Measurements from ENCODE around the gene NUDT2. TPM values are rescaled to one million over a fixed set of nuclear protein-coding genes. Genes with fewer than 3 reads are reported as not detected.
A peak's percentile ranks its signal among the peaks of the same experiment; 100 is the strongest.

NUDT2 gene
- total RNA-seq, 2 experiments from 2014 or later = 23.8 to 28.0 TPM

DNA sequence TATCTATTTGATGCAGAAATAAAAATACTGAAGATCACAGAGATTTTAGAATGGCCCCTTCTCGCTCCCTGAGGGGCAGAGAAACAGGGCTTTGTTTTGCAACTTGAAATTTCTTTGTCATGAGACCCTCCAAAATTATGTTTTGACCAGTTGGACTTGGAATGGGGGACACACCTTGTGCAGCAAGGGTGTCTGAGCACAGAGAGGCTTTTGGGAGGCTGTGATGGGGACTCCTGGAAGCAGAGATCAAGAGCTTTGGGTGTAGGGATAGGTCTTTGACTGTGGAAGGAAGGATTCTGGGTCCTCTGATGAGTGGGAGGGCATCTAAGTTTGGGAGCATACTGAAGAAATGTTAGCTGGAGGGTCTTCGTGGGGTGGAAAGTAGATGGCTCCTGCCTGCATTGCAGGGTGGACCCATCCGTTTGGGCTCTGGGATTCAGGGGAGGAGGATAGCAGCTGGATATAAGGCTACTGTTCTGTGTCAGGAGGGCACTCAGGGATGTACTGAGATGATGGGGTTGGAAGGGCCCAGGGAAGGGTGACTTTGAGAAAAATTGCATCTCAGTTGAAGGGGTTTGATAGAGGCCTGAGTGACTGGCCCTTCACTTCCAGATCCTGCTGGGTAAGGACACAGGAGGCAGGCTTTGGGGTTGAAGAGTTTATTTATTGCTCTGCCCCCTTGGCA is 49.1 kb downstream of the NUDT2 start:
- ChIA-PET CTCF (ENCODE audit: unreplicated experiment) (interaction anchor here (0.5 to 1.0 kb wide), 3 partner anchors 35 to 48 kb away, joined by 3 to 6 read pairs (median 3); no protein-coding TSS in a partner anchor), POLR2A (interaction anchor here (1.0 to 1.3 kb wide), 2 partner anchors 46 to 233 kb away, joined by 3 to 4 read pairs; no protein-coding TSS in a partner anchor)
- H3K9me3 ChIP-seq (ENCODE audit: low read length) = no peaks in the 10 kb centered on the region
- H3K79me2 ChIP-seq (ENCODE audit: insufficient read depth, low read depth, low read length) = no peaks in the 10 kb centered on the region
- no peak overlapping the region for H2AFZ ChIP-seq (ENCODE audit: low read length)
- H3K4me1 ChIP-seq (ENCODE audit: insufficient read depth, low read length, poor library complexity, severe bottlenecking) = peaks cover 42% of the 10 kb centered on the region
- H4K20me1 ChIP-seq (ENCODE audit: insufficient read depth, low read length) = no peaks in the 10 kb centered on the region
- intact Hi-C loops (cut with micrococcal nuclease; ENCODE audit: unreplicated experiment) = loop anchor here (1.0 kb wide), 2 partner anchors 46 to 453 kb away; no protein-coding TSS in a partner anchor
- DNase-seq (ENCODE audit: low spot score) = no peak
- no peaks in the 10 kb centered on the region for H3K9me2 ChIP-seq (ENCODE audit: insufficient read depth, low read length)
- H3K4me3 ChIP-seq (ENCODE audit: low read depth, low read length, poor library complexity, severe bottlenecking) = no peak overlapping the region
- no peaks in the 10 kb centered on the region for H3K36me3 ChIP-seq (ENCODE audit: insufficient read depth, low read length)
- H3K27ac ChIP-seq (ENCODE audit: low read depth, low read length, poor library complexity, severe bottlenecking) = no peak overlapping the region
- no peak overlapping the region for H3K4me2 ChIP-seq (ENCODE audit: low read length)
- TF ChIP-seq EZH2phosphoT487 (IDR thresholded peaks at IDR 0.05; ENCODE audit: borderline replicate concordance, low read depth, low read length) = no peak
- TF ChIP-seq, protein P1, sequence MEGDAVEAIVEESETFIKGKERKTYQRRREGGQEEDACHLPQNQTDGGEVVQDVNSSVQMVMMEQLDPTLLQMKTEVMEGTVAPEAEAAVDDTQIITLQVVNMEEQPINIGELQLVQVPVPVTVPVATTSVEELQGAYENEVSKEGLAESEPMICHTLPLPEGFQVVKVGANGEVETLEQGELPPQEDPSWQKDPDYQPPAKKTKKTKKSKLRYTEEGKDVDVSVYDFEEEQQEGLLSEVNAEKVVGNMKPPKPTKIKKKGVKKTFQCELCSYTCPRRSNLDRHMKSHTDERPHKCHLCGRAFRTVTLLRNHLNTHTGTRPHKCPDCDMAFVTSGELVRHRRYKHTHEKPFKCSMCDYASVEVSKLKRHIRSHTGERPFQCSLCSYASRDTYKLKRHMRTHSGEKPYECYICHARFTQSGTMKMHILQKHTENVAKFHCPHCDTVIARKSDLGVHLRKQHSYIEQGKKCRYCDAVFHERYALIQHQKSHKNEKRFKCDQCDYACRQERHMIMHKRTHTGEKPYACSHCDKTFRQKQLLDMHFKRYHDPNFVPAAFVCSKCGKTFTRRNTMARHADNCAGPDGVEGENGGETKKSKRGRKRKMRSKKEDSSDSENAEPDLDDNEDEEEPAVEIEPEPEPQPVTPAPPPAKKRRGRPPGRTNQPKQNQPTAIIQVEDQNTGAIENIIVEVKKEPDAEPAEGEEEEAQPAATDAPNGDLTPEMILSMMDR (conservative IDR thresholded peaks at IDR 0.05; ENCODE audit: low read length) = no peak
- BruUV-seq (replicated peaks) = no TSS peak

DNA sequence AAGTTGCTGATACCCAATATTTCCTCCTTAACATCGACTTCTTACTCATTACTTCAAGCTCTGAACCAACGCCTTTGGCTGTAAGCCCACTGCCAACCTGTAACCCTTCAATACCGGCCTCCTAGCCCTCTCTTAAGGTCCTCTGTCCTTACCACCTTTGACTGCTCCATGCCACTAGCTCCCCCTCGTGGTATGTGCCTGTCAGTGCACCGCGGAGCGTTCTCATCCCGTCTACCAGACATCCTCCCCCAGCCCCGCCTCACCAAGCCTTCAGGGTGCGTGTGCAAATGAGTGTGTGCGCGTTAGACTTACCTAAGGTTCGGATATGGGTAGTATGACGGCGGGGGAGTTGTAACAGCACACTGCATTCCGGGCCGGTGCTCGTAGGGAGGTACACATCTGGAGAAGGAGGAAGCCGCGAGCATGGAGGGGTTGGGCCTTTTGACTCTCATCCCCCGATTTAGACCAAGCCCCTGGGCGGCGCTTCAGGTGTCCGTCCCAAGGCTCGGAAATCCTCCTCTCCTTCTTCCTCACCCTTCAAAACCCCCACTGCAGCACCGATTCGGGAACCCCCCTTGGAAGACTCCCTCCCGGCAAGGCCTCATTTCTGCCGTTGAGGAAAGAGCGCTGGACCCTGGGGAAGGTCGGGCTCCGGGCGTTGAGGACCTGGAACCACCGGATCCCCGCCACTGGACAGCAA is 50.1 kb downstream of the NUDT2 start:
- peak overlapping the region; percentile 61 for H3K4me3 ChIP-seq (ENCODE audit: low read depth, low read length, poor library complexity, severe bottlenecking)
- POLR2A ChIA-PET = interaction anchor here (0.6 to 1.3 kb wide), 5 partner anchors 47 to 753 kb away, joined by 3 to 4 read pairs (median 4); no protein-coding TSS in a partner anchor
- BruUV-seq (replicated peaks) = no TSS peak

More for the DNA sequence above, 50.1 kb downstream of the NUDT2 start:
- intact Hi-C loops (cut with micrococcal nuclease; ENCODE audit: unreplicated experiment) = loop anchor here (1.0 kb wide), 2 partner anchors 47 to 454 kb away; no protein-coding TSS in a partner anchor
- Histone ChIP-seq H3K4me2 (ENCODE audit: low read length) (peak overlapping the region; percentile 83), H3K9me2 (ENCODE audit: insufficient read depth, low read length) (no peaks in the 10 kb centered on the region), H3K9me3 (ENCODE audit: low read length) (no peaks in the 10 kb centered on the region), H3K4me1 (ENCODE audit: insufficient read depth, low read length, poor library complexity, severe bottlenecking) (peaks cover 42% of the 10 kb centered on the region), H3K79me2 (ENCODE audit: insufficient read depth, low read depth, low read length) (no peaks in the 10 kb centered on the region), H3K36me3 (ENCODE audit: insufficient read depth, low read length) (no peaks in the 10 kb centered on the region), H4K20me1 (ENCODE audit: insufficient read depth, low read length) (no peaks in the 10 kb centered on the region), H3K27ac (ENCODE audit: low read depth, low read length, poor library complexity, severe bottlenecking) (no peak overlapping the region), H2AFZ (ENCODE audit: low read length) (peak overlapping the region; percentile 97)
- no peak for TF ChIP-seq EZH2phosphoT487 (IDR thresholded peaks at IDR 0.05; ENCODE audit: borderline replicate concordance, low read depth, low read length)
- TF ChIP-seq, protein P1 (conservative IDR thresholded peaks at IDR 0.05; ENCODE audit: low read length) = peak; percentile 98
- CTCF ChIA-PET (ENCODE audit: unreplicated experiment) = interaction anchor here (0.7 to 1.0 kb wide), 2 partner anchors 34 to 45 kb away, joined by 3 to 6 read pairs; no protein-coding TSS in a partner anchor
- DNase-seq (ENCODE audit: low spot score) = peak; percentile 88
